Endothelial cell (in vitro differentiated cells): ENCODE data around the gene CMTR2. TPM values are rescaled to one million over a fixed set of nuclear protein-coding genes. Genes with fewer than 3 reads are reported as not detected.

ENCODE experiments used
- DNase-seq: peaks from one replicate; pipeline ENCODE4 v3.0.0; 2021; ENCODE audit warnings: low spot score
- H3K27ac Mint-ChIP-seq: one replicate; pipeline ENCODE4 v1.8.0; 2021; ENCODE audit warnings: mixed read lengths, inconsistent platforms; ENCODE audit not compliant: unreplicated experiment
- H3K27me3 Mint-ChIP-seq: one replicate; pipeline ENCODE4 v1.8.0; 2021; ENCODE audit warnings: mild to moderate bottlenecking, moderate library complexity, mixed read lengths, inconsistent platforms; ENCODE audit not compliant: unreplicated experiment
- H3K36me3 Mint-ChIP-seq: one replicate; pipeline ENCODE4 v1.8.0; 2021; ENCODE audit warnings: mild to moderate bottlenecking, low read depth, mixed read lengths, inconsistent platforms; ENCODE audit not compliant: unreplicated experiment
- H3K4me1 Mint-ChIP-seq: one replicate; pipeline ENCODE4 v1.8.0; 2021; ENCODE audit warnings: mild to moderate bottlenecking, mixed read lengths, inconsistent platforms; ENCODE audit not compliant: unreplicated experiment
- H3K4me3 Mint-ChIP-seq: one replicate; pipeline ENCODE4 v1.8.0; 2021; ENCODE audit warnings: mild to moderate bottlenecking, mixed read lengths, inconsistent platforms; ENCODE audit not compliant: unreplicated experiment
- H3K9me3 Mint-ChIP-seq: one replicate; pipeline ENCODE4 v1.8.0; 2021; ENCODE audit warnings: mixed read lengths, inconsistent platforms; ENCODE audit not compliant: unreplicated experiment
- total RNA-seq: library from RNA; stranded (reverse); fragmentation: NEBNext Ultra II Directional; extraction: Animal tissue kit (Norgen Biotek cat#: 25700); gene quantifications from one replicate; pipeline ENCODE4 v1.2.1, GENCODE V29; 2021; ENCODE audit not compliant: unreplicated experiment
- TF ChIP-seq, protein P1 (sequence below): fragments of 200-600 bp; sonication (generic); IDR thresholded peaks from one replicate; pipeline ENCODE4 v1.5.0; 2021; ENCODE audit warnings: antibody characterized with exemption; ENCODE audit not compliant: unreplicated experiment

CMTR2 gene
- total RNA-seq, 1 donor from 2014 or later, result 26.7 TPM

DNA sequence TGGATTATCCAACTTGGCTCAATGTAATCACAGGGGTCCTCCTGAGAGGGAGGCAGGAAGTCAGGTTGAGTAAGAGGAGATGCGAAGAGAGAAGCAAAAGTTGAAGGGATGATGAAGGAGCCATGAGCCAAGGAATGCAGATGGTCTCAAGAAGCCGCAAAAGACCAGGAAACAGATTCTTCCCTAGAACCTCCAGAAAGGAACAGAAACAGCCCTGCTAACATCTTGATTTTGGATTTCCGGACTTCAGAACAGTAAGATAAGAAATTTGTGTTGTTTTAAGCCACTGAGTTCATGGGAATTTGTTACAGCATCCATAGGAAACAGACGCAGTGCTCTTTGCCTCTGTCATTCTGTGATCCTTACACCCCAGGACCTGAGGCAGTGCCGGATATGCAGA, 26.8 kb downstream of the CMTR2 start:
- TF ChIP-seq, protein P1, sequence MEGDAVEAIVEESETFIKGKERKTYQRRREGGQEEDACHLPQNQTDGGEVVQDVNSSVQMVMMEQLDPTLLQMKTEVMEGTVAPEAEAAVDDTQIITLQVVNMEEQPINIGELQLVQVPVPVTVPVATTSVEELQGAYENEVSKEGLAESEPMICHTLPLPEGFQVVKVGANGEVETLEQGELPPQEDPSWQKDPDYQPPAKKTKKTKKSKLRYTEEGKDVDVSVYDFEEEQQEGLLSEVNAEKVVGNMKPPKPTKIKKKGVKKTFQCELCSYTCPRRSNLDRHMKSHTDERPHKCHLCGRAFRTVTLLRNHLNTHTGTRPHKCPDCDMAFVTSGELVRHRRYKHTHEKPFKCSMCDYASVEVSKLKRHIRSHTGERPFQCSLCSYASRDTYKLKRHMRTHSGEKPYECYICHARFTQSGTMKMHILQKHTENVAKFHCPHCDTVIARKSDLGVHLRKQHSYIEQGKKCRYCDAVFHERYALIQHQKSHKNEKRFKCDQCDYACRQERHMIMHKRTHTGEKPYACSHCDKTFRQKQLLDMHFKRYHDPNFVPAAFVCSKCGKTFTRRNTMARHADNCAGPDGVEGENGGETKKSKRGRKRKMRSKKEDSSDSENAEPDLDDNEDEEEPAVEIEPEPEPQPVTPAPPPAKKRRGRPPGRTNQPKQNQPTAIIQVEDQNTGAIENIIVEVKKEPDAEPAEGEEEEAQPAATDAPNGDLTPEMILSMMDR, result no peak
- Mint-ChIP-seq H3K4me1 (peaks cover 33% of the 10 kb centered on the region), H3K9me3 (no peaks in the 10 kb centered on the region), H3K4me3 (no peak overlapping the region), H3K27ac (no peak overlapping the region), H3K36me3 (peaks cover 4% of the 10 kb centered on the region), H3K27me3 (peaks cover 1% of the 10 kb centered on the region)
- no peak for DNase-seq

- Mint-ChIP-seq H3K4me1 (peaks cover 36% of the 10 kb centered on the region), H3K27ac (peak overlapping the region; percentile 45), H3K36me3 (peaks cover 4% of the 10 kb centered on the region), H3K27me3 (peaks cover 1% of the 10 kb centered on the region), H3K9me3 (no peaks in the 10 kb centered on the region), H3K4me3 (no peak overlapping the region)
- no peak for DNase-seq
- TF ChIP-seq, protein P1, result no peak
Measured at GRCh38 chr16:71260995-71261394, 28.2 kb downstream of the CMTR2 start.

- Mint-ChIP-seq H3K4me3 (no peak overlapping the region), H3K27me3 (peaks cover 2% of the 10 kb centered on the region), H3K27ac (peak overlapping the region; percentile 33), H3K9me3 (no peaks in the 10 kb centered on the region), H3K4me1 (peaks cover 39% of the 10 kb centered on the region), H3K36me3 (peaks cover 4% of the 10 kb centered on the region)
- TF ChIP-seq, protein P1, result no peak
- no peak for DNase-seq
Measured at GRCh38 chr16:71259086-71259485, 30.1 kb downstream of the CMTR2 start.

DNA sequence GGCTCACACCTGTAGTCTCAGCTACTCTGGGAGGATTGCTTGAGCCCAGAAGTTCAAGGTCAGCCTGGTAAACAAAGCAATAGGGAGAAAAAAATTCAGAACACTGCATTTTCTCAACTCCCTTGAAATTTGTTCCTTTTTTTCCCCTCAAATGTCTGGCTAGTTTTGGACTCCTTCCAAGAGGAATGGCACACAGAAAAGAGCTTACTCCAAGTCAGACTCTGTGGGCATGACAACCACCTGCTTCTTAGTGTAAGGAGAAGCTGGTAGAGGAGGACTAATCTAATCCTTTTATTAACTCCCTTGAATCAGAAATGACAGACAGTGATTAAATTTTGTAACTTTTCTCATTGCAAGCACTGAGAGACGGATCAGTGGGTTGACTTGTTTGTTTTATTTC, 30.8 kb downstream of the CMTR2 start:
- DNase-seq, result no peak
- H3K9me3 Mint-ChIP-seq, result no peaks in the 10 kb centered on the region
- TF ChIP-seq, protein P1, result no peak
- H3K27ac Mint-ChIP-seq, result no peak overlapping the region
- no peak overlapping the region for H3K4me3 Mint-ChIP-seq
- H3K27me3 Mint-ChIP-seq, result peaks cover 2% of the 10 kb centered on the region
- peaks cover 39% of the 10 kb centered on the region for H3K4me1 Mint-ChIP-seq
- peaks cover 4% of the 10 kb centered on the region for H3K36me3 Mint-ChIP-seq

DNA sequence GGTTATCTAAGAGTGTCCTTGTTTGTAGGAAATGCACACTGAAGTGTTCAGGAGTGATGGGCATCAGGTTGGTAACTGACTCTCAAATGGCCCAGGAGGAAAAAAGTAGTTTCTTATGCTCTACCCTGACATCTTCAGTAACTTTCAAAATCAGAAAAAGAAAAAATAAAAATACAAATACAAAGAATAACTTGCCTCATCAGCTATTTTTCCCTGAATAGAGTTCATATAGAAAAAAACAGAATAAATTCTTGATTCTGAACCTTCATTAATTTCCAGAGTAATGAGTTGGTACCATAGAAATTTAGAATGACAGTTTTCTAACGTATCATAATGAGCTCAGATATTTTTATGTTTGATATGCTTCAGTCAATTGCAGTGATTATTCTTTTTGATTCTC, 31.4 kb downstream of the CMTR2 start:
- Mint-ChIP-seq H3K27ac (no peak overlapping the region), H3K36me3 (peaks cover 4% of the 10 kb centered on the region), H3K4me3 (no peak overlapping the region), H3K9me3 (no peaks in the 10 kb centered on the region), H3K4me1 (peaks cover 39% of the 10 kb centered on the region), H3K27me3 (peaks cover 2% of the 10 kb centered on the region)
- DNase-seq, result no peak
- TF ChIP-seq, protein P1, result no peak
